Activated CD8-positive, alpha-beta memory T cell treated with anti-CD3 and anti-CD28 coated beads for 36 hours (primary cell): Measurements from ENCODE around the gene DMD. TPM values are rescaled to one million over a fixed set of nuclear protein-coding genes. Genes with fewer than 3 reads are reported as not detected.
"Not testable (repeated sequence)": the region's sequence is repeated elsewhere in the genome, so short reads cannot be mapped to it uniquely, and the experiment has no call there.

ENCODE experiments used
- CTCF ChIA-PET: fragments of 350-600 bp; sonication (Branson Sonifier 250); formaldehyde crosslinking; loops from one replicate; lab custom pipeline; 2021; ENCODE audit warnings: antibody characterized with exemption; lab: Charles Lee
- POLR2A ChIA-PET: fragments of 350-600 bp; sonication (Branson Sonifier 250); formaldehyde crosslinking; loops from one replicate; lab custom pipeline; 2021; ENCODE audit warnings: antibody characterized with exemption; lab: Charles Lee
- total RNA-seq, 2 experiments: library from RNA; stranded (reverse); gene quantifications; one replicate each; pipeline ENCODE4 v1.2.3, GENCODE V29; 2021

Gene DMD
- total RNA-seq, 2 experiments from 2014 or later: 0.06 TPM; not detected in 1

GRCh38 chrX:31449965-31450364 lies 1761.4 kb downstream of the DMD start:
- POLR2A ChIA-PET: no interaction called here

GRCh38 chrX:31449081-31449480 lies 1762.3 kb downstream of the DMD start:
- POLR2A ChIA-PET: no interaction called here
- CTCF ChIA-PET: no interaction called here

More at GRCh38 chrX:31449965-31450364, 1761.4 kb downstream of the DMD start:
- CTCF ChIA-PET: no interaction called here

DNA sequence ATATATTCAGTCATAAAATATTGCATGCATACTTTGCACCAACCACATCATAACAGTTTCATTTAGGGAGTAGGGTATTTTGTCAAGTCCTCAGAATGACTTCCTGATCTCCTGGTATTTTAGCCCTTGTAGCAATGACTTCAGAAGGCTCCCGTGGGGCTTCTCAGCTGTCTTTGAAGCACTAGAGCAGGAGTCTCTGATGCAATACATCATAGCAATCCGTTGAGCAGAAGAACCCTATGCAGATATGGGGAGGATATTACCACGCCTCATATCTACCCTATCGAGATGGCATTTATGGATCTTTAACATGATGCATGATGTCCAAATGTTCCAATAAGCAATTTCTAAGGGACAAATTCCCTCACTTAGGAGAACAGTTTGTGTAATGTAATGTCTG lies 1765.8 kb downstream of the DMD start:
- POLR2A ChIA-PET: no interaction called here

GRCh38 chrX:31443654-31444053 lies 1767.7 kb downstream of the DMD start:
- ChIA-PET CTCF (no interaction called here), POLR2A (no interaction called here)

More for the DNA sequence above, 1765.8 kb downstream of the DMD start:
- CTCF ChIA-PET: no interaction called here

DNA sequence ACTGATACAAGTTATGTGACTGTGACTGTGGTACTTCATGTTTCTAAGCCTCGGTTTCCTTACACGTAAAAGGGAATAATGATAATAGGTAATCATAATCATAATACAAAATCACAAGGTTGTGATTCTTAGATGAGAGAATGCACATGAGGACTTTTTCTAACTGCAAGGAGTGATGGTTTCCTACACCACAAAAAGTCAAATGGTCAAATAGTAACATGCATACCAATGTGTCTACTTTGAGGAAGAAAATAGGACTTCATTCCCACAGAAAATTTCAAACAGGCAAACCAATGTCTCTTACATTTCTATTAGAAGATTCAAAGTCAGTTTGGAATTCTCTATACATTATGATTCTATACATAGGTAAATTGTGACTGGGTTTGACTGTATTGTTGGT lies 1770.8 kb downstream of the DMD start:
- CTCF ChIA-PET: no interaction called here
- POLR2A ChIA-PET: no interaction called here

- ChIA-PET CTCF (no interaction called here), POLR2A (no interaction called here)
These were observed 1774.9 kb downstream of the DMD start for GRCh38 chrX:31436424-31436823.

DNA sequence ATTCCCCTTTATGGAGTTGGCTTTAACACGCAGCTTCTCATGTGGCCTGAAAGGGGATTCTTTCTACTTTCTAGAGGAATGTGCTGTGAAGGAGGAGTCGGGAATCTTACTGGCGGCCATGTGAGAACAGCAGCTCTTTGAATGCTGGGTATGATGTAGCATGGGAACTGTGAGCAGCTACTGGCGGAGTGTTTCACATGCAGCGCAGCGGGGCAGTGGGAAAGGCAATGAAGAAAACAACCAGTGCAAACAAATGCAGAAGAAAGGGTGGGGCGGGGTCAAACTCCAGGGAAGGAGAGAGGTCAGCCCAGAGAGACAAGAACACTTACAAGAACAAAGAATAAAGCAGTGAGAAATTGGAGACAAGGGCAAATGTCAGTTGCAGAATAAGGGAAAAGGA lies 1775.8 kb downstream of the DMD start:
- ChIA-PET CTCF (no interaction called here), POLR2A (no interaction called here)

DNA sequence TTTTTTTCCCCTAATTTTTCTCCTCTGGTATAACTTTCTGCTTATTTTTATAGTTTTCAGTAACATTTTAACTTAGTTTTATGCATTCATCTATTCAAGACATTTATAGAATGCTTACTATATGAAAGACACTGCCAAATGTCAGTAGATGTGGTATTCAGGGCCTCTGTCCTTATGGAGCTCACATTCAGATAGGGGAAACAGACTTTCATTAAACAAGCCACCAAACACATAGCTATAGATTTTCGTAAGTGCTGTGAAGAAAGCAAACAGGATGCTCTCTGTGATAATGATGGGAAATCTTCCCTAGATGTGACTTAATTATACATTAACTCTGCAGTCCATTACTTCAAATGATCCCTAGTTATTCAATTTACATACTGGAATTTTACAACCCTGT lies 1777.5 kb downstream of the DMD start:
- ChIA-PET CTCF (no interaction called here), POLR2A (no interaction called here)

DNA sequence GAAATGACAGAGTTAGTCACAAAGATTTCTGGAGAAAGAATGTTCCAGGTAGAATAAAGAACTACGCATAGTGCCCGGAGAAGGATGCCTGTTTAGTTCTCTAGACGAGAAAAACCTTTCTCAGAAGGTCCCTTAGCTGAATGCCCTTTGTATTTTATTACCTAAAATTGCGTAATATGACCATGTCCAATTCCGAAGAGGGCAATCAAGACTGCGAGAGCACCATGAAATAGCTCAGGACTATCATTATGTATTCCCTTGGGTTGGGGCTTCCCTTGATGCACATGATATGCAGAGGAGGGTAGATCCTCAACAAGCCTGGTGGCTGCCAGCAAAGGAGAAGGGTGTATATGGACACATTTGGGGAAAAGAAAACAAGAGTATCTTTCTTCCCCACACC lies 1781.4 kb downstream of the DMD start:
- CTCF ChIA-PET: no interaction called here
- POLR2A ChIA-PET: no interaction called here

DNA sequence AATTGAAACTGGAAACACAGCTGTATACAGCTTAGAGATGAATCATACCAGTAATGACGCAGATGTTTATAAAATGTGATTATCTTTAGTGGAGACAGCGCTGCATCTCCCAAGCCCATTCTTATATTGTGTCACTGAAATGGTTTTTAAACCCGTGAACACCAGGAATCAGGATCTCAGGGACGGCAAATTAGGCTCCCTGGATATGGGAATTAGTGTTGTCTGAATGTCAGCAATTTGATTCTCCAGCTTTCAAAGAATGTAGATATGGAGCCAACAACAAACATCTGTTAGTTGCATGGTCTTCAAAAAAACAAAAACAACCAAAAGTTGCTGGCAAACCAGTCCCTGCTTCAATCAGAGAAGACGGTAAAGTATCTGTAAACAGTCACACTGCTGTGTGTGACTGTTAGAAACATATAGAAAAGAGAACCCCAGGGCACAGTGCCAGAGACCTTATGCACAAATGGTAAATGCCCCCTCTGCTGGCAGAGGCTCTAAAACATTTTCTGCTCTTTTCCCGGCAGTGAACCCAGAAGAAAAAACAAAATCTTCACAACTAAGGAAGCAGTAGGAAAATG lies 1787.7 kb downstream of the DMD start:
- ChIA-PET POLR2A (no interaction called here), CTCF (no interaction called here)

DNA sequence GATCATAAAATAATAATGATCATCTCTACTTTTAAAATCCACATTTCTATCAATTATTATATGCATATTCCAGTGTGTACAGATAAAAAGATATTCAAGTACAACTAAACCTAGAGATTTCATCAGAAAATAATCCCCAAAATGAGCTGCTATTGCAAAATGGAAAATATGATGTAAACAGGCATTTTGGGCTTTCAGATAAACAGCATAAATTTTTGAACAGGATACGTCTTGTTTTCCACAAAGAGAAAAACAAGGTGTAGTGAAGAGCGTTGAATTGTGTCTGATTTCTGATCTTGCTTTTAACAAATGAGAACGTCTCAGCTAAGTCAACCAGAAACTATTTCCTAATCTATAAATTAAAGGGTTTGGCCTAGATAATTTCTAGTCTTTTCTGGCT lies 1789.9 kb downstream of the DMD start:
- POLR2A ChIA-PET: no interaction called here
- CTCF ChIA-PET: no interaction called here

GRCh38 chrX:31420711-31421151 lies 1790.6 kb downstream of the DMD start:
- CTCF ChIA-PET: no interaction called here
- POLR2A ChIA-PET: no interaction called here

- POLR2A ChIA-PET: no interaction called here
- CTCF ChIA-PET: no interaction called here
These were observed 1791.0 kb downstream of the DMD start for GRCh38 chrX:31420302-31420701.

DNA sequence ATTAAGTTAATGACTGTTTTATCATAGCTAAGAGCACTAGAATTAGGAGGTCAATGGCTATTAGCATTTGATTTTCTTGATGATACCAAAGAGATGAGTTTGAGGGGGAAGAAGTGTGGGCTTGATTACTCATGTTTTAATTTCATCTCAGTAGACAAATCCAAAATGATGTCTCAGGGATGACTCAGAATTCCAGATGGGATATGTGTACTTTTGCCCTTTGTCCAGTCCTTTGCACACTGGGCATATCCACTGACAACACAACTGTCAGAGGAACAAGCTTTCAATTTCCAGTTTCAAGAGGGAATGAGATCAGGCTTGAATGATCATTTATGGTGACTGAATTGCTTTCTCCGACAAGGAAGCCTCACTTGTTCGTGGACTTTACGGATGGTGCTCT lies 1814.2 kb downstream of the DMD start:
- ChIA-PET POLR2A (no interaction called here), CTCF (no interaction called here)

- CTCF ChIA-PET: no interaction called here
- POLR2A ChIA-PET: no interaction called here
These were observed 1818.8 kb downstream of the DMD start for GRCh38 chrX:31392513-31392912.

DNA sequence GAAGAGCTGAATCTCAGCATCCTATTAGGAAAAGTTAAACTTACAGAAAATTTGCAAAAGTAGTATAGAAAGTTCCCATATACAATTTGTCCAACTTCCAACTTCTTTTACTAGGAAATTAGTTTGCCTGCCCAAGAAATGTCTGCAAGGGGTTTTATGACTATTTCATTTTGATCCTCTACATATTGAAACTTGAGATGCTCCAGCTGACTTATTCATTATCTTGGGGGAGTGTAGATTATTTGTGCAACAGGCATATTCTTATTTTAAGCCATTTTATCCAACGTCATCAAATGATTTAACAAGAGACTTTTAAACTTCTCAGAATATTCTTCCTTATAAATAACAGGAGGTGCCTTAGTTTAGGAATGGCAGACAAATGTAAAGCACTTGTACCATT lies 1822.4 kb downstream of the DMD start:
- ChIA-PET CTCF (no interaction called here), POLR2A (no interaction called here)

GRCh38 chrX:31384471-31384870 lies 1826.9 kb downstream of the DMD start:
- ChIA-PET POLR2A (no interaction called here), CTCF (no interaction called here)

GRCh38 chrX:31383991-31384390 lies 1827.4 kb downstream of the DMD start:
- ChIA-PET POLR2A (no interaction called here), CTCF (no interaction called here)

DNA sequence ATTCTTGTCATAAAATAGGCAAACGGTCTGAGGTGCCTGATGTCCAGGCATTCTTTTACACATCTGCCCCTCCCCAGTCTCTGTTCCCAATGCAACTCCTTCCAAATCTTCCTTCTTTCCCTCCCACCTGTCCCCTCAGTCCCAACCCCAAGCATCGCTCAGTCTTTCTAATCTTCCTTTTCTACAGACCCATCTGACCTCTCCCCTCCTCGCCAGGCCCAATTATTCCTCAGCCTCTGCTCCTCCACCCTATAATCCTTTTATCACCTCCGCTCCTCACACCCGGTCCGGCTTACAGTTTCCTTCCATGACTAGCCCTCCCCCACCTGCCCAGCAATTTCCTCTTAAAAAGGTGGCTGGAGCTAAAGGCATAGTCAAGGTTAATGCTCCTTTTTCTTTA lies 1832.4 kb downstream of the DMD start:
- POLR2A ChIA-PET, CTCF ChIA-PET: not testable (repeated sequence)

- CTCF ChIA-PET, POLR2A ChIA-PET: not testable (repeated sequence)
These were observed 1833.5 kb downstream of the DMD start for GRCh38 chrX:31377821-31378220.

DNA sequence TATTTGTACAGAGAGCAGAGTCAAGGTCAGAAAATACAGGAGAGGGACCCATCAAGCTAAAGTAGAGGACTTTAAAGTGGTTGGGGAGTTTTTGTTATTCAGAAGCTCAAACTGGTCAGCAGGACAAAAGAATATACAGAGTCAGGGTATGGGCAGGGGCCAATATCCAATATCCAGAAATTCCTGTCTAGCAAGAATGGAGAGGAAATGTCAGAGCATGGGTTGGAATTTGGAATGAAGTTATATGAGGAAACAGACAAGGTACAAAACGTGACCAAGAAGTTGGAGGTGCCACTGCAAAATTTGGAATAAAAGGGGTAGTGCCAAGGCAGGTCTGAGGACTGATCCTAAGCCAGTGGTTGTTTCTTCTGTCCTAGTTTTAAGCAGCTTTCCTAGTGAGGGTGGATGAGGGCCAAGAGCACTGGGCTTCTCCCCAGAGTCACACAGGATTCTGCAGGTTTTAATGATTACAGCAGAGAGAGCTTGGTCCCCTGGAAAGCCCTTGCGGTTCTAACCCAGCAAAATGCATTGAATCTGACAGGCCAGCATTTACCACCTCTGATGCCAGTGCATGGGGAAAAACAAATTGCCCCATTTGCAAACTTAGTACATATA lies 1834.8 kb downstream of the DMD start:
- ChIA-PET POLR2A (no interaction called here), CTCF (no interaction called here)

GRCh38 chrX:31374786-31375185 lies 1836.6 kb downstream of the DMD start:
- ChIA-PET CTCF (no interaction called here), POLR2A (no interaction called here)
